K562 (cell line): ENCODE data around the gene FAM200A. TPM values are rescaled to one million over a fixed set of nuclear protein-coding genes. Genes with fewer than 3 reads are reported as not detected.

Experiments used
- CAMTA2 ChIP-seq: fragments of 250-450 bp; sonication (Bioruptor Pico); conservative IDR thresholded peaks from 2 replicates; pipeline ENCODE4 v1.5.1; 2022
- CEBPG ChIP-seq, 3 experiments: fragments of 200-800 bp in 1 of 3; sonication (Bioruptor generic) in 1 of 3; sonication (generic) in 1 of 3; formaldehyde crosslinking in 1 of 3; IDR thresholded peaks in 2 of 3; conservative IDR thresholded peaks in 1 of 3; 2 replicates each; pipeline versions ENCODE4 v1.6.1 to v1.8.0; 2016 to 2022; ENCODE audit warnings: missing compliant biosample characterization in 2 of 3, missing genetic modification characterization in 2 of 3, mild to moderate bottlenecking in 1 of 3, missing genetic modification reagents in 1 of 3
- CREB1 ChIP-seq, 2 experiments: sonication (generic) in 1 of 2; formaldehyde crosslinking in 1 of 2; IDR thresholded peaks; 2 replicates each; pipeline versions ENCODE4 v1.6.1 to v1.8.0; 2012 to 2022; ENCODE audit warnings: inconsistent platforms in 1 of 2, mild to moderate bottlenecking in 1 of 2, missing genetic modification reagents in 1 of 2, moderate library complexity in 1 of 2
- ETV6 ChIP-seq, 3 experiments: fragments of 150-350 bp in 1 of 3; sonication (generic) in 1 of 3; formaldehyde crosslinking in 1 of 3; IDR thresholded peaks; 2 replicates each; pipeline versions ENCODE4 v1.6.1 to v1.8.0; 2014 to 2022; ENCODE audit warnings: borderline replicate concordance in 2 of 3, low read depth in 2 of 3, antibody characterized with exemption in 1 of 3, low read length in 1 of 3, mild to moderate bottlenecking in 1 of 3, missing genetic modification reagents in 1 of 3
- FOXK2 ChIP-seq, 2 experiments: fragments of 450-650 bp; IDR thresholded peaks in 1 of 2; conservative IDR thresholded peaks in 1 of 2; 2 replicates each; pipeline ENCODE4 v1.6.1; 2016; ENCODE audit warnings: low read depth in 2 of 2, mild to moderate bottlenecking in 1 of 2
- FUS ChIP-seq: fragments of 200-400 bp; formaldehyde crosslinking; optimal IDR thresholded peaks from 2 replicates; pipeline ENCODE3; 2017; ENCODE audit warnings: low read depth, low read length
- NFE2L1 ChIP-seq: fragments of 450-650 bp; IDR thresholded peaks from 2 replicates; pipeline ENCODE4 v1.6.1; 2016; ENCODE audit warnings: missing genetic modification characterization, low read depth, mild to moderate bottlenecking, missing compliant biosample characterization, moderate library complexity, borderline replicate concordance
- SMARCE1 ChIP-seq: fragments of 450-650 bp; IDR thresholded peaks from 2 replicates; pipeline ENCODE4 v1.7.1; 2016; ENCODE audit warnings: mild to moderate bottlenecking
- THRA ChIP-seq: fragments of 450-650 bp; IDR thresholded peaks from 2 replicates; pipeline ENCODE4 v1.6.1; 2017; ENCODE audit warnings: mild to moderate bottlenecking, moderate library complexity
- TRIM24 ChIP-seq, 2 experiments: fragments of 450-650 bp; IDR thresholded peaks; 2 replicates each; pipeline ENCODE4 v1.6.1; 2016
- ZNF318 ChIP-seq, 2 experiments: fragments of 450-650 bp; IDR thresholded peaks; 2 replicates each; pipeline ENCODE4 v1.6.1; 2016; ENCODE audit warnings: mild to moderate bottlenecking in 2 of 2, borderline replicate concordance in 1 of 2, low read depth in 1 of 2, moderate library complexity in 1 of 2
- polyA plus RNA-seq, 8 experiments: library from polyadenylated mRNA; depleted of rRNA in 4 of 8; stranded (reverse) in 5 of 8; unstranded in 3 of 8; fragments of >200 nt; fragmentation: Nextera tagmentation in 2 of 8; fragmentation: Illumina TruSeq in 1 of 8; extraction: Ambion mirVana in 2 of 8; extraction: Trizol in 1 of 8; gene quantifications; 2 replicates each; pipeline versions ENCODE4 v1.2.1 to v1.2.3, GENCODE V29; 2011 to 2014; ENCODE audit warnings: inconsistent platforms in 1 of 8, missing spikeins in 1 of 8
- total RNA-seq, 7 experiments: library from RNA; depleted of rRNA in 6 of 7; stranded (reverse); fragments of >200 nt in 6 of 7; fragmentation: Illumina TruSeq in 2 of 7; extraction: Trizol in 2 of 7; gene quantifications; 2 replicates each; pipeline versions ENCODE4 v1.2.1 to v1.2.3, GENCODE V29; 2011 to 2021; ENCODE audit warnings: low replicate concordance in 1 of 7
- TF ChIP-seq, protein P1 (sequence below): fragments of 450-650 bp; formaldehyde crosslinking; IDR thresholded peaks from 2 replicates; pipeline ENCODE4 v1.4.0; 2022; ENCODE audit warnings: missing genetic modification characterization
- TF ChIP-seq, protein P2 (sequence below): fragments of 250-450 bp; sonication (Bioruptor Pico); IDR thresholded peaks from 2 replicates; pipeline ENCODE4 v1.4.0; 2020

FAM200A gene
- total and polyA plus RNA-seq, 9 of the 15 experiments (the other 6 are each of a cell fraction or from before 2014, with no cell fraction given) = 3.3 to 11.2 (median 8.3) TPM

GRCh38 chr7:99504603-99505323 lies 47.2 kb downstream of the FAM200A start, which contains the start of gene ZKSCAN5 (continued):
- TF ChIP-seq, protein P1, sequence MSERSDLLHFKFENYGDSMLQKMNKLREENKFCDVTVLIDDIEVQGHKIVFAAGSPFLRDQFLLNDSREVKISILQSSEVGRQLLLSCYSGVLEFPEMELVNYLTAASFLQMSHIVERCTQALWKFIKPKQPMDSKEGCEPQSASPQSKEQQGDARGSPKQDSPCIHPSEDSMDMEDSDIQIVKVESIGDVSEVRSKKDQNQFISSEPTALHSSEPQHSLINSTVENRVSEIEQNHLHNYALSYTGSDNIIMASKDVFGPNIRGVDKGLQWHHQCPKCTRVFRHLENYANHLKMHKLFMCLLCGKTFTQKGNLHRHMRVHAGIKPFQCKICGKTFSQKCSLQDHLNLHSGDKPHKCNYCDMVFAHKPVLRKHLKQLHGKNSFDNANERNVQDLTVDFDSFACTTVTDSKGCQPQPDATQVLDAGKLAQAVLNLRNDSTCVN (CRISPR knock-in tag) = no peak
- TF ChIP-seq CEBPG (CRISPR knock-in tag; IDR thresholded peaks at IDR 0.05) = no peak
- peak in 1 of 2 experiments; percentile 14; a peak in 1 of 4 replicates for TF ChIP-seq CEBPG (tag; conservative IDR thresholded peaks at IDR 0.05 in 1 of 2, IDR thresholded peaks at IDR 0.05 in 1 of 2)
- TF ChIP-seq ETV6 (IDR thresholded peaks at IDR 0.05; ENCODE audit: borderline replicate concordance in 1 of 2, low read depth in 2 of 2, low read length in 1 of 2) = peak; percentile 72 to 84; a peak in 3 of 4 replicates
- TF ChIP-seq ETV6 (CRISPR knock-in tag; IDR thresholded peaks at IDR 0.05; ENCODE audit: borderline replicate concordance) = no peak
- peak; percentile 62 to 71; a peak in 3 of 4 replicates for TF ChIP-seq FOXK2 (conservative IDR thresholded peaks at IDR 0.05 in 1 of 2, IDR thresholded peaks at IDR 0.05 in 1 of 2; ENCODE audit: low read depth in 2 of 2)
- TF ChIP-seq ZNF318 (IDR thresholded peaks at IDR 0.05; ENCODE audit: borderline replicate concordance in 1 of 2, low read depth in 1 of 2) = 0 out of 4 replicates have a peak, but pooled peaks of 1 of the 2 experiments have one; percentile 17
- no peak for TF ChIP-seq NFE2L1 (tag)
- TF ChIP-seq CREB1 (IDR thresholded peaks at IDR 0.05) = peak; percentile 93
- peak; percentile 91 for TF ChIP-seq CREB1 (CRISPR knock-in tag; IDR thresholded peaks at IDR 0.05)
- no peak for TF ChIP-seq THRA
- TF ChIP-seq, protein P2, sequence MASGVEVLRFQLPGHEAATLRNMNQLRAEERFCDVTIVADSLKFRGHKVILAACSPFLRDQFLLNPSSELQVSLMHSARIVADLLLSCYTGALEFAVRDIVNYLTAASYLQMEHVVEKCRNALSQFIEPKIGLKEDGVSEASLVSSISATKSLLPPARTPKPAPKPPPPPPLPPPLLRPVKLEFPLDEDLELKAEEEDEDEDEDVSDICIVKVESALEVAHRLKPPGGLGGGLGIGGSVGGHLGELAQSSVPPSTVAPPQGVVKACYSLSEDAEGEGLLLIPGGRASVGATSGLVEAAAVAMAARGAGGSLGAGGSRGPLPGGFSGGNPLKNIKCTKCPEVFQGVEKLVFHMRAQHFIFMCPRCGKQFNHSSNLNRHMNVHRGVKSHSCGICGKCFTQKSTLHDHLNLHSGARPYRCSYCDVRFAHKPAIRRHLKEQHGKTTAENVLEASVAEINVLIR = peak; percentile 70
- no peak for TF ChIP-seq SMARCE1
- TF ChIP-seq CAMTA2 (CRISPR knock-in tag) = no peak
- TF ChIP-seq FUS = no peak
- TF ChIP-seq TRIM24 (IDR thresholded peaks at IDR 0.05) = no peak
